BJ (cell line): ENCODE measurements around the gene SLC39A11. TPM values are rescaled to one million over a fixed set of nuclear protein-coding genes. Genes with fewer than 3 reads are reported as not detected.

Experiments
- CTCF ChIA-PET: fragments of 350-600 bp; formaldehyde crosslinking; extraction: SDS; loops from one replicate; lab custom pipeline; 2021; ENCODE audit warnings: antibody characterized with exemption, inconsistent platforms; lab: Yijun Ruan, JAX
- POLR2A ChIA-PET: fragments of 300-600 bp; sonication (Branson Sonifier 250); formaldehyde crosslinking; extraction: SDS; loops from one replicate; lab custom pipeline; 2021; ENCODE audit warnings: antibody characterized with exemption; lab: Charles Lee
- DNase-seq: peaks from one replicate; pipeline ENCODE4 v3.0.0-alpha.2; 2011; ENCODE audit warnings: low read depth
- H3K27me3 ChIP-seq: 2 replicates; pipeline ENCODE4 v1.6.0; 2011; ENCODE audit warnings: low read length; ENCODE audit not compliant: control insufficient read depth, insufficient read depth
- H3K36me3 ChIP-seq: 2 replicates; pipeline ENCODE4 v1.5.1; 2011; ENCODE audit warnings: low read length; ENCODE audit not compliant: control insufficient read depth, insufficient read depth
- H3K4me3 ChIP-seq: 2 replicates; pipeline ENCODE4 v1.5.1; 2011; ENCODE audit warnings: low read depth, mild to moderate bottlenecking, control low read depth, low read length
- polyA plus RNA-seq: library from polyadenylated mRNA; depleted of rRNA; stranded (reverse); fragments of >200 nt; gene quantifications from 2 replicates; pipeline ENCODE4 v1.2.3, GENCODE V29; 2011
- TF ChIP-seq, protein P1 (sequence below): IDR thresholded peaks from 2 replicates; pipeline ENCODE4 v1.5.1; 2011; ENCODE audit warnings: low read depth, mild to moderate bottlenecking, control low read depth, inconsistent platforms, low read length, moderate library complexity; ENCODE audit not compliant: insufficient read depth

The SLC39A11 gene
- polyA plus RNA-seq, 1 experiment = 20.9 TPM

DNA sequence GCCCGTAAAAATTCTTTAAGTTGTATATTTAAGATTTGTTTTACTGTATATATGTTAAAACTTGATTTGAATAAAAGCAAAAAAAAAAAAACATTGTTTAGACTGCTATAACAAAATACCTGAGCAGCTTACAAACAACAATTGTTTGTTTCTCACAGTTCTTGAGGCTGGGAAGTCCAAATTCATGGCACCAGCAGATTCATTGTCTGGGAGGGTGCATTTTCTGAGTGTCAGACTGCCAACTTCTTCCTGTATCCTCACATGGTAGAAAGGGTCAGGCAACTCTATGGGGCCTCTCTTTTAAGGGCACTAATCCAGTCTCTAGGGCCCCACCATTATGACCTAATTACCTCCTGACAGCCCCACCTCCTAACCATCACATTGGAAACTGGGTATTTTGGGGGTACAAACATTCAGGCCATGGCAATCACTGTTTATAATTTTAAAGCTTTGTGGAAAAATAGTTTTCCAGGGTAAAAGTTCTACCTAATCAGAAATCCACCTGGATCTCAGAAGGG, 281.4 kb downstream of the SLC39A11 start:
- ChIA-PET CTCF (interaction anchor here (1.0 kb wide), 1 partner anchor 8 kb away, joined by 3 read pairs; no protein-coding TSS in a partner anchor), POLR2A (no interaction called here)
- no peaks in the 10 kb centered on the region for H3K27me3 ChIP-seq
- no peaks in the 10 kb centered on the region for H3K36me3 ChIP-seq
- DNase-seq = no peak
- TF ChIP-seq, protein P1, sequence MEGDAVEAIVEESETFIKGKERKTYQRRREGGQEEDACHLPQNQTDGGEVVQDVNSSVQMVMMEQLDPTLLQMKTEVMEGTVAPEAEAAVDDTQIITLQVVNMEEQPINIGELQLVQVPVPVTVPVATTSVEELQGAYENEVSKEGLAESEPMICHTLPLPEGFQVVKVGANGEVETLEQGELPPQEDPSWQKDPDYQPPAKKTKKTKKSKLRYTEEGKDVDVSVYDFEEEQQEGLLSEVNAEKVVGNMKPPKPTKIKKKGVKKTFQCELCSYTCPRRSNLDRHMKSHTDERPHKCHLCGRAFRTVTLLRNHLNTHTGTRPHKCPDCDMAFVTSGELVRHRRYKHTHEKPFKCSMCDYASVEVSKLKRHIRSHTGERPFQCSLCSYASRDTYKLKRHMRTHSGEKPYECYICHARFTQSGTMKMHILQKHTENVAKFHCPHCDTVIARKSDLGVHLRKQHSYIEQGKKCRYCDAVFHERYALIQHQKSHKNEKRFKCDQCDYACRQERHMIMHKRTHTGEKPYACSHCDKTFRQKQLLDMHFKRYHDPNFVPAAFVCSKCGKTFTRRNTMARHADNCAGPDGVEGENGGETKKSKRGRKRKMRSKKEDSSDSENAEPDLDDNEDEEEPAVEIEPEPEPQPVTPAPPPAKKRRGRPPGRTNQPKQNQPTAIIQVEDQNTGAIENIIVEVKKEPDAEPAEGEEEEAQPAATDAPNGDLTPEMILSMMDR = no peak
- no peak overlapping the region for H3K4me3 ChIP-seq

DNA sequence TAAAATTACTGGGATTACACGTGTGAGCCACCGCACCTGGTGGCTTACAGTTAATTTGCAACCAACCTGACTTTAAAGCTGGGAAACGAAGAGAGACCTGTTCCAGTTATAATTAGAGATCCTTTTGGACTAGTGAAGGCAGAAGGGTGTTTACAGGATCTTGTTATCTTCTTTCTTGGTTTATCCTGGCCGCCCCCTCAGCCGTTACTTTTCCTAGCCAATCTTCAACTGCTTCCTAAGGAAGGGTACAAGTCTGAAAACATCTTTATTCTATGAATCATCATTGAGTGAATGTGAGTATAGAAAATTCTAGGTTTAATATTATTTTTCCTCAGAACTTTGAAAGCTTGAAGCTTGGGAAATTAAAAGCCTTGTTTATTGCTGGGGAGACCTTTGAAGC, 286.5 kb downstream of the SLC39A11 start:
- Histone ChIP-seq H3K36me3 (no peaks in the 10 kb centered on the region), H3K4me3 (no peak overlapping the region), H3K27me3 (no peaks in the 10 kb centered on the region)
- CTCF ChIA-PET = interaction anchor here (0.9 kb wide), 1 partner anchor 78 kb away, joined by 3 read pairs; no protein-coding TSS in a partner anchor
- POLR2A ChIA-PET = no interaction called here
- TF ChIP-seq, protein P1 = no peak
- DNase-seq = no peak

GRCh38 chr17:72804949-72805707, 287.4 kb downstream of the SLC39A11 start:
- Histone ChIP-seq H3K27me3 (no peaks in the 10 kb centered on the region), H3K4me3 (no peak overlapping the region), H3K36me3 (no peaks in the 10 kb centered on the region)
- DNase-seq = no peak
- ChIA-PET POLR2A (no interaction called here), CTCF (no interaction called here)
- TF ChIP-seq, protein P1 = no peak

DNA sequence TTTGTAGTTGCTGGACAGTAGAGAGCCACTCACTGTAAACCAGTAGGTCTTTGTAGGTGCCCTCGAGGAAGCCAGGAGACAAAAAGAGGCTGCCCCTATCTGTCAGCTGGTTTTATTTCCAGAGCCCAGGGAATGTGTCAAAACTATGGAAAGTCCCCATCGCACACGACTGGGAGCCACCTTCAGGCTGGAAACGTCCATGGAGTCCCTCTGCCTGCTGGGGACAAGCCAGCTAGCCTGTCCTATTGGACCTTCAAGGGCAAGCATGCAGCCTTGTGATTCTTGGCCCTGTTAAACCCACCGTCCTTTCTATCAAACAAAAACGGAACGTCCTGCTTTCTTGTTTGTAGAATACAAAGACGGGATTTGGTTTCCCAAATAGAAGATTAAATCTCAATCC, 289.8 kb downstream of the SLC39A11 start:
- DNase-seq = no peak
- Histone ChIP-seq H3K36me3 (no peaks in the 10 kb centered on the region), H3K27me3 (no peaks in the 10 kb centered on the region), H3K4me3 (no peak overlapping the region)
- POLR2A ChIA-PET = no interaction called here
- CTCF ChIA-PET = interaction anchor here (1.4 kb wide), 1 partner anchor 9 kb away, joined by 3 read pairs; no protein-coding TSS in a partner anchor
- TF ChIP-seq, protein P1 = no peak

GRCh38 chr17:72797142-72797541, 295.3 kb downstream of the SLC39A11 start:
- ChIA-PET CTCF (no interaction called here), POLR2A (no interaction called here)
- Histone ChIP-seq H3K36me3 (no peaks in the 10 kb centered on the region), H3K4me3 (no peak overlapping the region), H3K27me3 (no peaks in the 10 kb centered on the region)
- no peak for DNase-seq
- TF ChIP-seq, protein P1 = no peak
